ENCODE measurements around the gene SYDE2. TPM values are rescaled to one million over a fixed set of nuclear protein-coding genes. Genes with fewer than 3 reads are reported as not detected.

Gene SYDE2
- total RNA-seq, 1 donor from 2014 or later = 41.7 TPM

DNA sequence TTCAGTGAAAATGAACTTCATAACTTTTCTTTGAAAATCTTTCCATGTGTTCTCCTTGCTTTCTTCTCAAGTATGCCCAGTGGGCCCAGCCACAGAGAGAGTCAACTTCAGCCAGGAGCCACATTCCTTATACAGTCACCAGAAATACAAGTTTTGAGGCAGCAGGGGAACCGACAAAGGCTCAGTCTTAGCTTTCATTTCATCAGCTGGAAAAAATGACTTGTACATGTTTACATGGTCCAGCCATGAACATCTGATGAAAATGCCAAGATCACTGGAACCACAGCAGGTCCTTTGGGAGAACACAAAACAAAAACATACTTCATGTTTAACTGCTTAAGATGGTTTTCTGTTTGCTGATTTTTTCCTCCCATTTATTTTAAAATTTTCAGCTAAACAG, 72.5 kb downstream of the SYDE2 start:
- Mint-ChIP-seq H3K36me3 (no peaks in the 10 kb centered on the region), H3K4me1 (peaks cover 12% of the 10 kb centered on the region), H3K27me3 (ENCODE audit: low read depth) (no peaks in the 10 kb centered on the region), H3K9me3 (no peaks in the 10 kb centered on the region), H3K27ac (no peak overlapping the region), H3K4me3 (no peak overlapping the region)
- DNase-seq (ENCODE audit: low spot score in 2 of 2, unreplicated experiment in 2 of 2) = no peak
- TF ChIP-seq, protein P1, sequence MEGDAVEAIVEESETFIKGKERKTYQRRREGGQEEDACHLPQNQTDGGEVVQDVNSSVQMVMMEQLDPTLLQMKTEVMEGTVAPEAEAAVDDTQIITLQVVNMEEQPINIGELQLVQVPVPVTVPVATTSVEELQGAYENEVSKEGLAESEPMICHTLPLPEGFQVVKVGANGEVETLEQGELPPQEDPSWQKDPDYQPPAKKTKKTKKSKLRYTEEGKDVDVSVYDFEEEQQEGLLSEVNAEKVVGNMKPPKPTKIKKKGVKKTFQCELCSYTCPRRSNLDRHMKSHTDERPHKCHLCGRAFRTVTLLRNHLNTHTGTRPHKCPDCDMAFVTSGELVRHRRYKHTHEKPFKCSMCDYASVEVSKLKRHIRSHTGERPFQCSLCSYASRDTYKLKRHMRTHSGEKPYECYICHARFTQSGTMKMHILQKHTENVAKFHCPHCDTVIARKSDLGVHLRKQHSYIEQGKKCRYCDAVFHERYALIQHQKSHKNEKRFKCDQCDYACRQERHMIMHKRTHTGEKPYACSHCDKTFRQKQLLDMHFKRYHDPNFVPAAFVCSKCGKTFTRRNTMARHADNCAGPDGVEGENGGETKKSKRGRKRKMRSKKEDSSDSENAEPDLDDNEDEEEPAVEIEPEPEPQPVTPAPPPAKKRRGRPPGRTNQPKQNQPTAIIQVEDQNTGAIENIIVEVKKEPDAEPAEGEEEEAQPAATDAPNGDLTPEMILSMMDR (IDR thresholded peaks at IDR 0.05; ENCODE audit: unreplicated experiment) = no peak

GRCh38 chr1:85125891-85126290, 74.9 kb downstream of the SYDE2 start:
- TF ChIP-seq, protein P1 (IDR thresholded peaks at IDR 0.05; ENCODE audit: unreplicated experiment) = no peak
- DNase-seq (ENCODE audit: low spot score in 2 of 2, unreplicated experiment in 2 of 2) = no peak
- Mint-ChIP-seq H3K4me1 (peaks cover 7% of the 10 kb centered on the region), H3K27me3 (ENCODE audit: low read depth) (no peaks in the 10 kb centered on the region), H3K36me3 (no peaks in the 10 kb centered on the region), H3K9me3 (no peaks in the 10 kb centered on the region), H3K4me3 (no peak overlapping the region), H3K27ac (no peak overlapping the region)

DNA sequence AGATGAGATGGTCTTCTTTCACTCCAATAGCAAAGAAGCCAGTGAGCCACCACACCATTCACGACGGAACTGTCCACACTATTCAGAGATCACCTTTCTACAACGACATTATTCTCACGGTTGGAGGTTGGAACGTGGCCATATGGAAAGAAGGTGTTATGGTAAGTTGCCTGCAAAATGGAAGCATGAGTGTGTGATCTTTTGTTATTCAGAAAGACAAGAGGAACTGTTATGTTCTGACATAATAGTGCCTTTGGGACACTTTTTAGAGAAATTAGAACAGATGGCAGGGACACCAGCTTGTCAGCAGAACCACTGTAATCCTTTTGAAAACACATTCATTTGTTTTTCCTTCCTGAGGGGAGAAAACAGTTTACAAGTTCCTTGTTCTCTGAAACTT, 76.7 kb downstream of the SYDE2 start:
- H3K27ac Mint-ChIP-seq = no peak overlapping the region
- no peak overlapping the region for H3K4me3 Mint-ChIP-seq
- H3K27me3 Mint-ChIP-seq (ENCODE audit: low read depth) = no peaks in the 10 kb centered on the region
- DNase-seq (ENCODE audit: low spot score in 2 of 2, unreplicated experiment in 2 of 2) = no peak
- no peaks in the 10 kb centered on the region for H3K9me3 Mint-ChIP-seq
- TF ChIP-seq, protein P1 (IDR thresholded peaks at IDR 0.05; ENCODE audit: unreplicated experiment) = no peak
- no peaks in the 10 kb centered on the region for H3K36me3 Mint-ChIP-seq
- H3K4me1 Mint-ChIP-seq = peaks cover 7% of the 10 kb centered on the region

GRCh38 chr1:85122169-85122568, 78.6 kb downstream of the SYDE2 start:
- no peaks in the 10 kb centered on the region for H3K9me3 Mint-ChIP-seq
- H3K27ac Mint-ChIP-seq = no peak overlapping the region
- H3K4me3 Mint-ChIP-seq = no peak overlapping the region
- H3K4me1 Mint-ChIP-seq = no peaks in the 10 kb centered on the region
- TF ChIP-seq, protein P1 (IDR thresholded peaks at IDR 0.05; ENCODE audit: unreplicated experiment) = no peak
- no peaks in the 10 kb centered on the region for H3K27me3 Mint-ChIP-seq (ENCODE audit: low read depth)
- no peaks in the 10 kb centered on the region for H3K36me3 Mint-ChIP-seq
- no peak for DNase-seq (ENCODE audit: low spot score in 2 of 2, unreplicated experiment in 2 of 2)

GRCh38 chr1:85121744-85122143, 79.1 kb downstream of the SYDE2 start:
- no peaks in the 10 kb centered on the region for H3K9me3 Mint-ChIP-seq
- H3K4me3 Mint-ChIP-seq = no peak overlapping the region
- no peaks in the 10 kb centered on the region for H3K27me3 Mint-ChIP-seq (ENCODE audit: low read depth)
- no peaks in the 10 kb centered on the region for H3K36me3 Mint-ChIP-seq
- no peak for DNase-seq (ENCODE audit: low spot score in 2 of 2, unreplicated experiment in 2 of 2)
- H3K27ac Mint-ChIP-seq = no peak overlapping the region
- H3K4me1 Mint-ChIP-seq = no peaks in the 10 kb centered on the region
- TF ChIP-seq, protein P1 (IDR thresholded peaks at IDR 0.05; ENCODE audit: unreplicated experiment) = no peak

GRCh38 chr1:85118751-85119150, 82.1 kb downstream of the SYDE2 start:
- DNase-seq (ENCODE audit: low spot score in 2 of 2, unreplicated experiment in 2 of 2) = no peak
- Mint-ChIP-seq H3K4me1 (no peaks in the 10 kb centered on the region), H3K36me3 (no peaks in the 10 kb centered on the region), H3K9me3 (no peaks in the 10 kb centered on the region), H3K4me3 (no peak overlapping the region), H3K27me3 (ENCODE audit: low read depth) (no peaks in the 10 kb centered on the region), H3K27ac (no peak overlapping the region)
- TF ChIP-seq, protein P1 (IDR thresholded peaks at IDR 0.05; ENCODE audit: unreplicated experiment) = no peak

All from mesothelial cell of epicardium (in vitro differentiated cells).